Measurements from ENCODE around the gene TRIP13.
"Not testable (repeated sequence)": the region's sequence is repeated elsewhere in the genome, so short reads cannot be mapped to it uniquely, and the experiment has no call there.

Gene TRIP13

GRCh38 chr5:931570-932145 is 39.0 kb downstream of the TRIP13 start:
- no peak for DNase-seq (ENCODE audit: low read depth)
- no peak overlapping the region for H3K4me3 ChIP-seq (ENCODE audit: low read depth, low read length)

- H3K4me3 ChIP-seq (ENCODE audit: low read depth, low read length): no peak overlapping the region
- DNase-seq (ENCODE audit: low read depth): no peak
Observed at GRCh38 chr5:932151-932627, 39.5 kb downstream of the TRIP13 start.

- DNase-seq (ENCODE audit: low read depth): no peak
- H3K4me3 ChIP-seq (ENCODE audit: low read depth, low read length): no peak overlapping the region
Observed at GRCh38 chr5:932628-933250, 40.1 kb downstream of the TRIP13 start.

DNA sequence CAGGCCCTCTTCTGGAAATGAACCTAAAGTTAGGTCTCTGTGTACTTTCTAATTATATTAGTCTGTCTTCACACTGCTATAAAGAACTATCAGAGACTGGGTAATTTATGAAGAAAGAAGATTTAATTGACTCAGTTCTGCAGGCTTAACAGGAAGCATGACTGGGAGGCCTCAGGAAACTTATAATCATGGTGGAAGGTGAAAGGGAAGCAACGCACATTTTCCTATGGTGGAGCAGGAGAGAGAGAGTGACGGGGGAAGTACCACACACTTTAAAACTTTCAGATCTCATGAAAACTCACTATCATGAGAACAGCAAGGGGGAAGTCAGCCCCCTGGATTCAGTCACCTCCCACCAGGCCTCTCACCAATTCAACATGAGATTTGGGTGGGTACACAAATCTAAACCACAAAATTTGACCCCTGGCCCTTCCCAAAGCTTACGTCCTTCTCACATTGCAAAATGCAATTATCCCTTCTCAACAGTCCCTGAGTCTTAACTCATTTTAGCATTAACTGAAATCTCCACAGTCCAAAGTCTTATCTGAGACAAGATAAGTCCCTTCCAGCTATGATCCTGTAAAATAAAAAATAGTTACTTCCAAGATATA is 40.7 kb downstream of the TRIP13 start:
- no peak overlapping the region for H3K4me3 ChIP-seq (ENCODE audit: low read depth, low read length)
- DNase-seq (ENCODE audit: low read depth): no peak

GRCh38 chr5:933951-934350 is 41.3 kb downstream of the TRIP13 start:
- not testable (repeated sequence) for DNase-seq (ENCODE audit: low read depth); H3K4me3 ChIP-seq (ENCODE audit: low read depth, low read length)

DNA sequence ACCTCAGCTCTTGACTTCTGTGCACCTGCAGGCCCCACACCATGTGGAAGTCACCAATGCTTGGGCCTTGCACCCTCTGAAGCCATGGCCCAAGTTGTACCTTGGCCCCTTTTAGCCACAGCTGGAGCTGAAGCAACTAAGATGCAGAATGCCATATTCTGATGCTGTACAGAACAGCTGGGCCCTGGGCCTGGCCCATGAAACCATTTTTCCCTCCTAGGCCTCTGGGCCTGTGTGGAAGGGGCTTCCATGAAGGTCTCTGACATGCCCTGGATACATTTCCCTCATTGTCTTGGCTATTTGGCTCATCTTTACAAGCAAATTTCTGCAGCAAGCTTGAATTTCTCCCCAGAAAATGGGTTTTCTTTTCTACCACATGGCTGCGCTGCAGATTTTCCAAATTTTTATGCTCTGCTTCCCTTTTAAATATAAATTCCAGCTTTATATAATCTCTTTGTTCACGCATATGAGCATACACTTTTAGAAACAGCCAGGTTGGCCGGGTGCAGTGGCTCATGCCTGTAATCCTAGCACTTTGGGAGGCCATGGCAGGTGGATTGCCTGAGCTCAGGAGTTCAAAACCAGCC is 41.8 kb downstream of the TRIP13 start:
- H3K4me3 ChIP-seq (ENCODE audit: low read depth, low read length); DNase-seq (ENCODE audit: low read depth): not testable (repeated sequence)

- DNase-seq (ENCODE audit: low read depth): no peak
Observed at GRCh38 chr5:935510-936084, 42.9 kb downstream of the TRIP13 start.

DNA sequence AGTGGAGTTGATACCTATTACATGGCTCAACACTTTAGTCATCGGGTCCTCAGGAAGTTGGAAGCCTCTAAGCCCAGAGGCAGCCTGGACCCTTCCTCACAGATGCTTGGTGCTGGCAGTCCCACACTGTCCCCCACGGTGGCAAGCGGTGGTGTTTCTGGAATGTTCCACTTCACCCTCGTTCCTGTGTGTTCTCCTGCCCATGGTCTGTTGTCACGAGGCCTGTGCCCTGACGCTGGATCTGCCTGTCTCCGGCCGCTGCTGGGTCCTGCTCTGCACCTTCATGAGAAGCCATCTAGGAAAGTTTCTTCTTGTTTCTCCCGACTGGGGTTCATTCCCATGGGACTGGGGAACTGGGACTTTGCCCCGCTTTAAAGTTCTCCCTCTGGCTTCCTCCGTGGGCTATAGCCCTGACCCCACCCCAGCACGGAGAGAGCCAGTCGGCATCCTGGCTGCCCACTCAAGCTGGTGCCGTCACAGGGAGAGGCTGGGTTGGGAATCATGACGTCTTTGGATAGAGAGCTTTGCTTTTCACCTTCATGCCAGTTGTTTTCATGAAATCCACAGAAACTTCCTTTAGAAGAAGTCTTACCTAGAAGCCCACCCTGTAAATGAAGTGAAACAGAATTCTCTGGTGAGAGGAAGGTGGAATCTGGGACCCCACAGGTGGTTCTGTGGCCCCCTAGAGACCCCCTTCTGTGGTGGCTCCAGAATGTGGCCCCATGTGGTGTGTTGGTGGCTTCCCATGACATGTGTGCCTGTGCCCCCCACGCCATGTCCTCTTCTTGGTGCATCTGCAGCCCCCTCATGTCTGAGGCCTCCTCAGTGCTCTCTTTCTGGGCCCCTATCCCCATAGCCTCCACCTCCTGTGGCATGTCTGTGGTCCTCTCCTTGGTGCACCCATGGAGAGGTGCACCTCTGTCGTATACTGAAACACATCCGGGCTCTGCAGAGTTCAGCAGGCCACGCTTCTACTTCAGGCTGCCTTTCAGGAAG is 43.8 kb downstream of the TRIP13 start:
- no peak overlapping the region for H3K4me3 ChIP-seq (ENCODE audit: low read depth, low read length)
- DNase-seq (ENCODE audit: low read depth): no peak

More at GRCh38 chr5:935510-936084, 42.9 kb downstream of the TRIP13 start:
- H3K4me3 ChIP-seq (ENCODE audit: low read depth, low read length): no peak overlapping the region

DNA sequence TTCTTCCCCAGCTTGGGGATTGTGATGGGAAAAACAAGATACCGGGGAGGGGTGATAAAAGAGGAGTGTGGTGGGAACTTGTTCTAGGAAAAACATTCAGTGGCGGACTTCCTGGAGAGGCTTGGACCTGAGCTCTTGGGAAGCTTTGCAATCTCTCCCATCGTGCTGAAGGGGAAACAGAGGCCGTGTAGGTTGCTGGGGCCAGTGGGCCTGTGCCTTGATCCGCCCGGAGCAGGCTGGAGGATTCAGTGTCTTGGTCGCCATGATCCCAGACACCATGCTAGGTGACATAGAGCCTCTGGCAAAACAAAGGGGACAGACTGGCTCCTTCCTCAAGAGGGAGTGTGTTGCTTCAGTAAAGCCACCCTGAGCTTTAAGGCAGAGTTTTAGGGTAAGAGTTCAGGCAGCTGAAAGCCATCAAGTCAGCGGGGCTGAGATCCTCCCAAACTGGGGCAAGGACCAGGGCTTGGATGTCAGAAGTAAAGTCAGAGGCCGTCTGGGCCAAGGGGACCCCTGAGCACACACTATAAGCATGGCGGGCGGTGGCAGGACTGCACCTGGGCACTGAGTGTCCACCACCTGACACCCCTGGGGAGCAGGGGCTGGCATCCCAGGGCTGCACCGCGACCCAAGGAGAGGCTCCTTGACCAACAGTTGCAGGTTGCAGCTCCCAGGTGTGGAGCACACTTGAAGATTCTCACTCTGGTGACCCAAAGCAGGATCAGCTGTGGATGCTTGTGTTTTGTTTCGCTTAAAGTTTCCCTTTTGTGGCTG is 44.7 kb downstream of the TRIP13 start:
- DNase-seq (ENCODE audit: low read depth): no peak
- no peak overlapping the region for H3K4me3 ChIP-seq (ENCODE audit: low read depth, low read length)

DNA sequence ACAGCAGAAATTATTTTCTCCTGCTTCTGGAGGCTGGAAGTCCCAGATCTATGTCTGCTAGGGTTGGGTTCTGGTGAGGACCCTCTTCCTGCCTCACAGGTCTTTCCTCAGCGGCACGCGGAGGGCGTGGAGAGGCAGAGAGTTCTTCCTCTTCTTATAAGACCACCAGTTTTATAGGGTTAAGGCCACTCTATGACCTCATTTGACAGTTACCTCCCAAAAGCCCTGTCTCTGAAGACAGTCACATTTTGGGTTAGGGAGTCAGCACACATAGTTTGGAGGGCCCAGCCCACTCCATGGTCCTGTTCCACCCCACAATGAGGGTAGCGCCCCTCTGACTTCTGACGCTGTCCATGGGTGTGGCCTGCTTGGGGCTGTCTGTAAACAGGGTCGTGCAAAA is 46.7 kb downstream of the TRIP13 start:
- H3K4me3 ChIP-seq (ENCODE audit: low read depth, low read length): no peak overlapping the region
- DNase-seq (ENCODE audit: low read depth): no peak

DNA sequence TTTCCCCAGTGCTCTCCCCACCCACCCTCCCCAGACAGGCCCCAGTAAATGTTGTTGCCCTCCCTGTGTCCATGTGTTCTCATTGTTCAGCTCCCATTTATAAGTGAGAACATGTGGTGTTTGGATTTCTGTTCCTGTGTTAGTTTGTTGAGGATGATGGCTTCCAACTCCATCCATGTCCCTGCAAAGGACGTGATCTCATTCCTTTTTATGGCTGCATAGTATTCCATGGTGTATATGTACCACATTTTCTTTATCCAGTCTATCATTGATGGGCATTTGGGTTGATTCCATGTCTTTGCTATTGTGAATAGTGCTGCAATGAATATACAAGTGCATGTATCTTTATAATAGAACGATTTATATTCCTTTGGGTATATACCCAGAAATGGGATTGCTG is 48.1 kb downstream of the TRIP13 start:
- H3K4me3 ChIP-seq (ENCODE audit: low read depth, low read length); DNase-seq (ENCODE audit: low read depth): not testable (repeated sequence)

DNA sequence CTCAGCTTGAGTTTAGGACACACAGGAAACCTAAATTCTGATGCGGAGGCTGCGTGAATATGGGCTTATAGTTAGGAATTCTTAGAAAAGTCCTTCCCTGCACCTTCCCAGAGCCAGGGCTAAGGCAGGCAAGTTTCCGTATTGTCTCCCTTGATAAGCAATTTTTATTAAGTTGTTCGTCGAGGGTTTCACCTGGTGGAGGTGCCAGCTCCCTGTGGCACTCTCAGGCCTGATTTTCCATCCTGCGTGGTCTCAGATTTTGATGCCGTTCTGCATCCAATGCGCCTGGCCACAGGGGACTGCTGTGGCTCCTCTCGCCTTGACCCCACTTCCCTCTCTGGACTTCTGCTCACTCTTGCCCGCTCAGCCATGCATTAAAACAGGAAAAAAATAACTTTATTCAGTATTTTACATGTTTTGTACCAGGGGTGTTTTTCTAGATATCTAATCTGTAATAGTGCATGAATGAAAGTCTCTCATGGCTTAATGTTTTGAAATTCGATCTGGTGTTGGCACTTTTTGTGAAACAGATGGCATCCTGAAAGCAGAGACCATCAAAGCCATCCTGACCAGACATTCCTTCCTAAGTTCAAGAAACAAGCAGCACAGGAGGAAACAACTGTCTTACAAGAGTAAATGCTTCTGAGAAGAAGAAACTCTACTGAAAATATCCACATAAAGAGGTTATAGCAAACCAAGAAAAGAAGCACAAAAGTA is 50.7 kb downstream of the TRIP13 start:
- no peak for DNase-seq (ENCODE audit: low read depth)

GRCh38 chr5:943918-944620 is 51.4 kb downstream of the TRIP13 start:
- no peak overlapping the region for H3K4me3 ChIP-seq (ENCODE audit: low read depth, low read length)
- no peak for DNase-seq (ENCODE audit: low read depth)

More for the DNA sequence above, 50.7 kb downstream of the TRIP13 start:
- H3K4me3 ChIP-seq (ENCODE audit: low read depth, low read length): no peak overlapping the region

- DNase-seq (ENCODE audit: low read depth): no peak
- H3K4me3 ChIP-seq (ENCODE audit: low read depth, low read length): no peak overlapping the region
Observed at GRCh38 chr5:944621-944927, 51.9 kb downstream of the TRIP13 start.

DNA sequence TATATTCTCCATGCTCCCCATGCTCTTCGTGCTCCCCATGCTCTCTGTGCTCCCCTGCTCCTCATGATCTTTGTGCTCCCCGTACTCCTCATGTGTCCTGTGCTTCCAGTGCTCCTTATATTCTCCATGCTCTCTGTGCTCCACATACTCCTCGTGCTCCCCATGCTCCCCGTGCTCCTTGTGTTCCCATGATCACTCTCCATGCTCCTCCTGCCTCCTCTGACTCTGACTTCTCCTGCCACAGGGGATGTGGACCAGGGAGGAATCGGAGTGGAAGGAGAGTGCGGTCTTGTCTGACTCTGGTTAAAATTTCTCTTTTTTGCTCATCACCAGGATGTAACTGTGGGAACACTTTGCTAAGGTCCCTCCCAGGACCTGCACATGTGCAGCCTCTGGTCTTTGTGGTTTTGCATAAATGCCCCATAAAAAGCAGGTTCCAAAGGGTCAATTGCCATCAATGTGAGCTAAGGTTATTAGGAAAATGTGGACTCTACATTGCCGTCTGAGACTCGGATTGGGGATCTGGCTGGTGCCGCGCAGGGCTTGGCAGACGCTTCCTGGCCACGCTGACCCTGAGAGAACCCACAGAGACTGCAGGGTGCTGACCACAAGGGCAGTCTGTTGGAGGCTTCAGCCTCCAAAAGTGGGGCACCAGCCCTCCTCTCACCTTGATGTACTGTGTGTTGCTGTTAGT is 52.5 kb downstream of the TRIP13 start:
- no peak overlapping the region for H3K4me3 ChIP-seq (ENCODE audit: low read depth, low read length)
- DNase-seq (ENCODE audit: low read depth): no peak

DNA sequence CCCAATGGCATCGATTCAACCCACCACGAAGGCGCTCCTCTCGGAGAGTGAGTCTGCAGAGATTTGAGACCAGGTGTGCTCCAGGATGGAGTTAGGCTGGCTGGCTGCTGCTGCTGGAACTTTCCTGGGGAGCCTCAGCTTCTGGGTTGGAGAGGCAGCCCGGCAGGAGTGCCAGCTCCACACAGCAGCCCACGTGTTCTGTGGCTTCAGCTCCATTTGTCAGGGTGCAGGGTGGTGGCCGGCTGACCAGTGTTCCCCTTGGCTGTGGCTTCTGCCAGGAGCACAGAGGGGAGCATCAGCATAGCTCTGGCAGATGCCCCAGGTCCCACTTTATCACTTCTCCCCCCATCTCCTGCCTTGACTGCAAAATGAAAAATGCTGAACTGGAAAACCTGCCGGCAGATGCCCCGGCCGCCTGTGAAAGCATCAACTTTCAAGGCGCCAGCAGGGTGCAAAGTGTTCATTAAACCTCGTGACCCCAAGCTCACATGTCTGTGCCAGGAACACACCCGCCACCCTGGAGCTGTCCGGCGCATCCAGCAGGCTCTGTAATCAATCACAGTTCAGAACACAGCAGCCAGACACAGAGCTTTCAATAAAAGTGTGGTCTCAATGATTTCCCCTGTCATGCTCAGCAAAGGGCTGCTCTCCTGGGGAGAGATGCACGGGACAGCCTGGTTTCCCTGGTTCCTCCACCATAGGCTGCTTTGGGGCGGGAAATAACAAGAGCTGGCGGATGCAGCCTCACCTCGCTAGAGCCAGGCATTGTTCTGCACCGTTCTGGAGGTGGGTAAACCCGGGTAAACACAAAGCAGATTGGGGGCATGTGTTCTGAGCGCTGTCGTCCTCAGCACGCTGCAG is 53.2 kb downstream of the TRIP13 start:
- DNase-seq (ENCODE audit: low read depth): no peak
- no peak overlapping the region for H3K4me3 ChIP-seq (ENCODE audit: low read depth, low read length)
